Measurements from ENCODE around the gene COLEC11. TPM values are rescaled to one million over a fixed set of nuclear protein-coding genes. Genes with fewer than 3 reads are reported as not detected.

Gene COLEC11
- total and polyA plus RNA-seq, 2 of the 13 experiments (the other 11 are each of a cell fraction or from before 2014, with no cell fraction given): 1.5 to 3.0 TPM

DNA sequence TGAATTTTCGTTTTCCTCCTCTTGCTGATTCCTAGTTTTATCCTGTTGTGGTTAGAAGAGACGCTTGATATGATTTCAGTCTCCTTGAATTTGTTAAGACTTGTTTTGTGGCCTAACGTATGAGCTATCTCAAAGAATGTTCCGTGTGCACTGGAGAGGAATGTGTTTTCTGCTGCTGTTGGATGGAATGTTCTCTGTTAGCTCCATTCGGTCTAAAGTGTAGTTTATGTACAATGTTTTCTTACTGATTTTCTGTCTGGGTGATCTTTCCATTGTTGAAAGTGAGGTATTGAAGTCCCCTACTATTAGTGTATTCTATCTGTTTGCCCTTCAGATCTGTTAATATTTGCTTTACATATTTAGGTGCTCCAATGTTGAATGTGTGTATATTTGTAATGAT lies 25.9 kb downstream of the COLEC11 start (continued):
- peak; percentile 99 for TF ChIP-seq ZNF609 (CRISPR knock-in tag; IDR thresholded peaks at IDR 0.05; ENCODE audit: borderline replicate concordance)
- no peak for TF ChIP-seq MBNL3 (CRISPR knock-in tag; conservative IDR thresholded peaks at IDR 0.05)
- 0 out of 2 replicates have a peak, but pooled peaks have one; percentile 24 for TF ChIP-seq THAP11 (CRISPR knock-in tag; IDR thresholded peaks at IDR 0.05)
- TF ChIP-seq ZNF557 (CRISPR knock-in tag; IDR thresholded peaks at IDR 0.05): no peak
- no peak for TF ChIP-seq RNF219 (CRISPR knock-in tag; IDR thresholded peaks at IDR 0.05)
- TF ChIP-seq DPF2 (CRISPR knock-in tag; IDR thresholded peaks at IDR 0.05; ENCODE audit: borderline replicate concordance, low read depth): peak; percentile 65; the same call in 1 of the 2 replicates
- 0 out of 2 replicates have a peak, but pooled peaks have one; percentile 40 for TF ChIP-seq KAT8 (CRISPR knock-in tag; IDR thresholded peaks at IDR 0.05)
- TF ChIP-seq, protein P1, sequence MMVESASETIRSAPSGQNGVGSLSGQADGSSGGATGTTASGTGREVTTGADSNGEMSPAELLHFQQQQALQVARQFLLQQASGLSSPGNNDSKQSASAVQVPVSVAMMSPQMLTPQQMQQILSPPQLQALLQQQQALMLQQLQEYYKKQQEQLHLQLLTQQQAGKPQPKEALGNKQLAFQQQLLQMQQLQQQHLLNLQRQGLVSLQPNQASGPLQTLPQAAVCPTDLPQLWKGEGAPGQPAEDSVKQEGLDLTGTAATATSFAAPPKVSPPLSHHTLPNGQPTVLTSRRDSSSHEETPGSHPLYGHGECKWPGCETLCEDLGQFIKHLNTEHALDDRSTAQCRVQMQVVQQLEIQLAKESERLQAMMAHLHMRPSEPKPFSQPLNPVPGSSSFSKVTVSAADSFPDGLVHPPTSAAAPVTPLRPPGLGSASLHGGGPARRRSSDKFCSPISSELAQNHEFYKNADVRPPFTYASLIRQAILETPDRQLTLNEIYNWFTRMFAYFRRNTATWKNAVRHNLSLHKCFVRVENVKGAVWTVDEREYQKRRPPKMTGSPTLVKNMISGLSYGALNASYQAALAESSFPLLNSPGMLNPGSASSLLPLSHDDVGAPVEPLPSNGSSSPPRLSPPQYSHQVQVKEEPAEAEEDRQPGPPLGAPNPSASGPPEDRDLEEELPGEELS (CRISPR knock-in tag; IDR thresholded peaks at IDR 0.05): peak; percentile 62
- TF ChIP-seq MEF2D (CRISPR knock-in tag; IDR thresholded peaks at IDR 0.05): peak; percentile 77
- peak; percentile 76; the same call in 1 of the 2 replicates for TF ChIP-seq RARA (CRISPR knock-in tag; IDR thresholded peaks at IDR 0.05)
- TF ChIP-seq SAP130 (CRISPR knock-in tag; IDR thresholded peaks at IDR 0.05; ENCODE audit: low read depth): peak; percentile 77
- peak; percentile 96 for TF ChIP-seq ZNF503 (CRISPR knock-in tag; IDR thresholded peaks at IDR 0.05)
